Measurements from ENCODE around the gene CDC20.

CDC20 gene

GRCh38 chr1:43319766-43320165, 39.0 kb upstream of the CDC20 start:
- DNase-seq (ENCODE audit: low spot score), result no peak
- TF ChIP-seq CTCF (IDR thresholded peaks at IDR 0.05; ENCODE audit: extremely low read depth, missing control alignments), result no peak

- TF ChIP-seq CTCF (IDR thresholded peaks at IDR 0.05; ENCODE audit: extremely low read depth, missing control alignments), result no peak
- no peak for DNase-seq (ENCODE audit: low spot score)
Observed at GRCh38 chr1:43321331-43321891, 37.4 kb upstream of the CDC20 start.

GRCh38 chr1:43322506-43322905, 36.3 kb upstream of the CDC20 start:
- DNase-seq (ENCODE audit: low spot score), result no peak
- TF ChIP-seq CTCF (IDR thresholded peaks at IDR 0.05; ENCODE audit: extremely low read depth, missing control alignments), result no peak

- no peak for DNase-seq (ENCODE audit: low spot score)
- no peak for TF ChIP-seq CTCF (IDR thresholded peaks at IDR 0.05; ENCODE audit: extremely low read depth, missing control alignments)
Observed at GRCh38 chr1:43324810-43325209, 34.0 kb upstream of the CDC20 start.

- TF ChIP-seq CTCF (IDR thresholded peaks at IDR 0.05; ENCODE audit: extremely low read depth, missing control alignments), result no peak
- no peak for DNase-seq (ENCODE audit: low spot score)
Observed at GRCh38 chr1:43325381-43325780, 33.4 kb upstream of the CDC20 start.

- TF ChIP-seq CTCF (IDR thresholded peaks at IDR 0.05; ENCODE audit: extremely low read depth, missing control alignments), result no peak
- no peak for DNase-seq (ENCODE audit: low spot score)
Observed at GRCh38 chr1:43327549-43328292, 31.1 kb upstream of the CDC20 start.

GRCh38 chr1:43329995-43330751, 28.6 kb upstream of the CDC20 start:
- DNase-seq (ENCODE audit: low spot score), result peak; percentile 75
- no peak for TF ChIP-seq CTCF (IDR thresholded peaks at IDR 0.05; ENCODE audit: extremely low read depth, missing control alignments)
